HUES6 (cell line): ENCODE results near the gene PSENEN.

ENCODE experiments used
- H3K27ac ChIP-seq: 2 replicates; pipeline ENCODE4 v1.7.0; 2013; ENCODE audit warnings: low read depth, mild to moderate bottlenecking, low read length, inconsistent platforms
- H3K27me3 ChIP-seq: 2 replicates; pipeline ENCODE4 v1.6.1; 2013; ENCODE audit warnings: low read length; ENCODE audit not compliant: control insufficient read depth, insufficient read depth
- H3K36me3 ChIP-seq: 2 replicates; pipeline ENCODE4 v1.6.1; 2013; ENCODE audit warnings: low read length; ENCODE audit not compliant: control insufficient read depth, insufficient read depth
- H3K4me1 ChIP-seq: 2 replicates; pipeline ENCODE4 v1.6.1; 2013; ENCODE audit warnings: low read length; ENCODE audit not compliant: control insufficient read depth, insufficient read depth
- H3K4me3 ChIP-seq: 2 replicates; pipeline ENCODE4 v1.5.1; 2013; ENCODE audit warnings: low read depth, low read length
- H3K9ac ChIP-seq: one replicate; pipeline ENCODE4 v1.6.1; 2013; ENCODE audit warnings: mild to moderate bottlenecking, low read length
- H3K9me3 ChIP-seq: 2 replicates; pipeline ENCODE4 v1.6.1; 2013; ENCODE audit warnings: low read depth, low read length; ENCODE audit not compliant: control insufficient read depth, insufficient read depth

PSENEN gene

GRCh38 chr19:35713506-35713850 is 32.0 kb upstream of the PSENEN start:
- Histone ChIP-seq H3K4me1 (peaks cover 29% of the 10 kb centered on the region), H3K36me3 (no peaks in the 10 kb centered on the region), H3K27ac (no peak overlapping the region), H3K4me3 (no peak overlapping the region), H3K9ac (no peak overlapping the region), H3K9me3 (no peaks in the 10 kb centered on the region), H3K27me3 (peaks cover 6% of the 10 kb centered on the region; the same call in 1 of the 2 replicates)

- Histone ChIP-seq H3K36me3 (no peaks in the 10 kb centered on the region), H3K4me1 (peaks cover 31% of the 10 kb centered on the region), H3K9ac (no peak overlapping the region), H3K27ac (no peak overlapping the region), H3K4me3 (no peak overlapping the region), H3K9me3 (no peaks in the 10 kb centered on the region), H3K27me3 (peaks cover 6% of the 10 kb centered on the region; the same call in 1 of the 2 replicates)
Measured at GRCh38 chr19:35713904-35714495, 31.5 kb upstream of the PSENEN start.

GRCh38 chr19:35714601-35715354 is 30.7 kb upstream of the PSENEN start:
- Histone ChIP-seq H3K4me1 (peaks cover 35% of the 10 kb centered on the region), H3K27ac (no peak overlapping the region), H3K4me3 (0 out of 2 replicates have a peak overlapping the region, but pooled peaks have one; percentile 84), H3K9me3 (no peaks in the 10 kb centered on the region), H3K27me3 (peaks cover 6% of the 10 kb centered on the region; the same call in 1 of the 2 replicates), H3K36me3 (peaks cover 4% of the 10 kb centered on the region), H3K9ac (no peak overlapping the region)

- H3K27ac ChIP-seq = no peak overlapping the region
- peak overlapping the region; percentile 85 for H3K9ac ChIP-seq
- H3K4me3 ChIP-seq = peak overlapping the region; percentile 84
- peaks cover 35% of the 10 kb centered on the region for H3K4me1 ChIP-seq
- no peaks in the 10 kb centered on the region for H3K9me3 ChIP-seq
- peaks cover 9% of the 10 kb centered on the region for H3K36me3 ChIP-seq
- H3K27me3 ChIP-seq = peaks cover 6% of the 10 kb centered on the region; the same call in 1 of the 2 replicates
Measured at GRCh38 chr19:35715355-35715809, 30.1 kb upstream of the PSENEN start.

GRCh38 chr19:35715981-35716800 is 29.3 kb upstream of the PSENEN start:
- peak overlapping the region; percentile 85 for H3K9ac ChIP-seq
- H3K36me3 ChIP-seq = peaks cover 14% of the 10 kb centered on the region
- H3K4me1 ChIP-seq = peaks cover 29% of the 10 kb centered on the region
- H3K4me3 ChIP-seq = peak overlapping the region; percentile 84
- H3K9me3 ChIP-seq = no peaks in the 10 kb centered on the region
- H3K27ac ChIP-seq = peak overlapping the region; percentile 61; the same call in 1 of the 2 replicates
- peaks cover 6% of the 10 kb centered on the region; the same call in 1 of the 2 replicates for H3K27me3 ChIP-seq

GRCh38 chr19:35716801-35717664 is 28.4 kb upstream of the PSENEN start:
- Histone ChIP-seq H3K27me3 (peaks cover 6% of the 10 kb centered on the region; the same call in 1 of the 2 replicates), H3K27ac (peak overlapping the region; percentile 64; the same call in 1 of the 2 replicates), H3K36me3 (peaks cover 23% of the 10 kb centered on the region), H3K9me3 (no peaks in the 10 kb centered on the region), H3K9ac (peak overlapping the region; percentile 85), H3K4me1 (peaks cover 26% of the 10 kb centered on the region), H3K4me3 (peak overlapping the region; percentile 84)

- H3K27me3 ChIP-seq = peaks cover 6% of the 10 kb centered on the region; the same call in 1 of the 2 replicates
- H3K9ac ChIP-seq = peak within 1 kb of the TSS; percentile 85
- peaks cover 30% of the 10 kb centered on the region for H3K36me3 ChIP-seq
- H3K4me1 ChIP-seq = peaks cover 26% of the 10 kb centered on the region
- no peaks in the 10 kb centered on the region for H3K9me3 ChIP-seq
- H3K4me3 ChIP-seq = peak within 1 kb of the TSS; percentile 84
- H3K27ac ChIP-seq = peak within 1 kb of the TSS; percentile 64; the same call in 1 of the 2 replicates
Measured at GRCh38 chr19:35717665-35718344, 27.6 kb upstream of the PSENEN start, which contains the start of gene KMT2B. Gene KMT2B, plus strand, starts transcription at chr19:35718003. Its CDS starts 16 bp downstream, at chr19:35718019.

- Histone ChIP-seq H3K9ac (peak overlapping the region; percentile 64), H3K36me3 (peaks cover 37% of the 10 kb centered on the region), H3K4me1 (peaks cover 26% of the 10 kb centered on the region), H3K9me3 (no peaks in the 10 kb centered on the region), H3K27me3 (peaks cover 6% of the 10 kb centered on the region; the same call in 1 of the 2 replicates), H3K27ac (no peak overlapping the region), H3K4me3 (peak overlapping the region; percentile 77)
Measured at GRCh38 chr19:35718345-35719041, 27.0 kb upstream of the PSENEN start.

GRCh38 chr19:35719402-35720162 is 25.9 kb upstream of the PSENEN start:
- peak overlapping the region; percentile 77 for H3K4me3 ChIP-seq
- H3K4me1 ChIP-seq = peaks cover 23% of the 10 kb centered on the region
- peaks cover 48% of the 10 kb centered on the region for H3K36me3 ChIP-seq
- H3K27ac ChIP-seq = no peak overlapping the region
- no peak overlapping the region for H3K9ac ChIP-seq
- no peaks in the 10 kb centered on the region for H3K9me3 ChIP-seq
- peaks cover 6% of the 10 kb centered on the region; the same call in 1 of the 2 replicates for H3K27me3 ChIP-seq
